Lower leg skin (tissue), 4 donors: ENCODE data around the gene SPG21. TPM values are rescaled to one million over a fixed set of nuclear protein-coding genes. Genes with fewer than 3 reads are reported as not detected.

ENCODE experiments used
- DNase-seq, 2 donors: peaks; one replicate each; pipeline ENCODE4 v3.0.0-alpha.2; 2019; ENCODE audit warnings: low spot score in 2 of 2
- H3K4me3 ChIP-seq: fragments of 200-600 bp; sonication (generic); 2 replicates; pipeline ENCODE4 v1.5.1; 2017; ENCODE audit warnings: mild to moderate bottlenecking, low read depth; ENCODE audit not compliant: poor library complexity, severe bottlenecking
- CTCF ChIP-seq, 3 donors: fragments of 450-650 bp; IDR thresholded peaks; one replicate each; pipeline ENCODE4 v1.5.1; 2016; ENCODE audit warnings: antibody characterized with exemption in 3 of 3, mild to moderate bottlenecking in 3 of 3, moderate library complexity in 2 of 3
- POLR2A ChIP-seq, 2 donors: fragments of 450-650 bp; IDR thresholded peaks; one replicate each; pipeline ENCODE4 v1.6.1; 2016 to 2017; ENCODE audit warnings: antibody characterized with exemption in 2 of 2, mild to moderate bottlenecking in 1 of 2, moderate library complexity in 1 of 2
- WGBS, 2 donors: methylation state at CpG; one replicate each; pipeline ENCODE4 v1.1.5; 2018; 5-methylcytosine and 5-hydroxymethylcytosine counted together
- intact Hi-C: fragments of 100-400 bp; cut with DNase I; formaldehyde crosslinking; loops from one replicate; pipeline ENCODE4 v1.15.0; 2023; ENCODE audit warnings: low total_unique reads
- total RNA-seq, 4 donors: library from RNA; depleted of rRNA; stranded (reverse); fragments of >200 nt; gene quantifications; one replicate each; pipeline ENCODE4 v1.1.0, GENCODE V29; 2016

The SPG21 gene
- total RNA-seq, 4 donors from 2014 or later = 54.3 to 93.1 (median 76.6) TPM

DNA sequence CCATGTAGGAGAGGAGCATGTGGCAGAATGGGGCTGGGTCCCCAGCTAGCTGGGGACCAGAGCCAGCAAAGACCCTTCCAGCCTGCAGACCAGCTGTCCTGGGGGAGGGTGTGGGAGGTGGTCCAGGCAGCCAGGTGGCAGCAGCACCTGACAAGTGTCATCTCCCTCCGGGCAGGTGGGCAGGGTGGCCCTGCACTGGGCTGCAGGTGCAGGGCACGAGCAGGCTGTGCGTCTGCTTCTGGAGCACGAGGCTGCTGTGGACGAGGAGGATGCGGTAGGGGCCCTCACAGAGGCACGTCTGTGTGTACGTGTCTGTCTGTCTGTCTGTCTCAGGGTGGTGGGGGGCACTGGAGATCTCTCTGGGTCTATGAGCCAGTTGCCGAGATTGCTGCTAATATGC is 72.5 kb downstream of the SPG21 start:
- H3K4me3 ChIP-seq = no peak overlapping the region
- intact Hi-C loops = no loop called here
- TF ChIP-seq CTCF (IDR thresholded peaks at IDR 0.05) = no peak
- TF ChIP-seq POLR2A (IDR thresholded peaks at IDR 0.05) = no peak
- WGBS, 2 donors = 86 to 94% methylated on average over 4 to 6 of the region's 9 CpGs
- no peak for DNase-seq

- no peak overlapping the region for H3K4me3 ChIP-seq
- no peak for DNase-seq
- intact Hi-C loops = no loop called here
- WGBS, 2 donors = 93 to 94% methylated on average over 2 of the region's 2 CpGs
- no peak for TF ChIP-seq POLR2A (IDR thresholded peaks at IDR 0.05)
- no peak for TF ChIP-seq CTCF (IDR thresholded peaks at IDR 0.05)
Observed at GRCh38 chr15:64916365-64916764, 73.3 kb downstream of the SPG21 start.

DNA sequence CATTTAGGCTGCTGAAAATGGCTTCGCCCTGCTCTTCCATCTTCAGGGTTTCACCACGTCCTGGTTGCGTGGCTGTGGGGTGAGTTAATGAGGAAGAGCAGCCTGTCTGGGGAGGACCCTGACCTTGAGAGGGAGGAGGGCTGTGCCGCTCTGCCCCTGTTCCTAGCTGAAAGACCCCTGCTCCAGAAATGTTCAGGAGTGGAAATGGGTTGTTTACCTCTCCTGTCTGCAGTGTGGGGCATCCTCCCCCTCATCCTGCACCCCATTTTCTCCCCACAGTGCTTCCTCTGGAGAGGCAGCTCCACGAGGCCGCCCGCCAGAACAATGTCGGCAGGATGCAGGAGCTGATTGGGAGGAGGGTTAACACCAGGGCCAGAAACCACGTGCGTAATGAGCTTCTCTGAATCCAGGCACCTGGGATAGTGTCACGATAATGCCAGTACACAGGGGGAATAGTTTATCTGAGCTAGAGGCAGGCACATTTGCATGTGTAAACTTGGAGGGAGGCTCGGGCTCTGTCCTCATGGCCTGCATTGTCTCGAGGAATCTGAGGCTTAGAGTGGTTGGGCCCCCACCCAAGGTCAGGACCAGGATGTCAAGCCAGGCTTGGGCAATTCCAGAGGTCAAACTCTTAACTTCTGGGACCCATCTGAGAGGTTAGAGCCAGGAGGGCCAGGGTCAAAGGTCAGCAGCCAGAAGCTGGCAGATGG is 74.0 kb downstream of the SPG21 start:
- intact Hi-C loops = no loop called here
- no peak overlapping the region for H3K4me3 ChIP-seq
- DNase-seq = no peak
- WGBS, 2 donors = 78% methylated on average over 13 of the region's 13 CpGs
- TF ChIP-seq POLR2A (IDR thresholded peaks at IDR 0.05) (no peak), CTCF (IDR thresholded peaks at IDR 0.05) (no peak)

Other genes with a start within 250 kb of the SPG21 start
- 1 to 10 TPM in 2 of 4 donors, under 1 TPM in 1, not detected in 1; 0.15 to 1.8 (median 1.1) TPM for gene RBPMS2, start 214.3 kb downstream of the SPG21 start, total RNA-seq
- gene PIF1, start 164.3 kb downstream of the SPG21 start, total RNA-seq = 1 to 10 TPM in 3 of 4 donors, under 1 TPM in 1; 0.25 to 2.5 (median 1.7) TPM
- gene PLEKHO2, start 148.0 kb downstream of the SPG21 start, total RNA-seq = 10 to 100 TPM in 1 of 4 donors, 1 to 10 TPM in 3; 5.7 to 15.6 (median 7.3) TPM
- gene ANKDD1A, start 78.0 kb downstream of the SPG21 start, total RNA-seq = 1 to 10 TPM; 1.3 to 2.8 (median 1.7) TPM
- gene MTFMT, start 39.7 kb upstream of the SPG21 start, total RNA-seq = 10 to 100 TPM; 12.3 to 21.9 (median 15.0) TPM
- under 1 TPM in 1 of 4 donors, not detected in 3; 0.65 TPM for gene SLC51B, start 55.5 kb upstream of the SPG21 start, total RNA-seq
- gene RASL12, start 78.1 kb upstream of the SPG21 start, total RNA-seq = 10 to 100 TPM in 1 of 4 donors, 1 to 10 TPM in 3; 1.7 to 18.9 (median 7.7) TPM
- gene KBTBD13, start 86.8 kb upstream of the SPG21 start, total RNA-seq = not detected
- gene UBAP1L, start 125.3 kb upstream of the SPG21 start, total RNA-seq = 1 to 10 TPM; 1.7 to 3.3 (median 3.0) TPM
- gene PDCD7, start 143.9 kb upstream of the SPG21 start, total RNA-seq = 10 to 100 TPM; 21.0 to 33.5 (median 27.0) TPM
- gene CLPX, start 195.4 kb upstream of the SPG21 start, total RNA-seq = 100 to 1,000 TPM in 2 of 4 donors, 10 to 100 TPM in 2; 74.5 to 110 (median 91.8) TPM
- gene CILP, start 221.6 kb upstream of the SPG21 start, total RNA-seq = 10 to 100 TPM in 2 of 4 donors, 1 to 10 TPM in 2; 3.9 to 66.8 (median 9.3) TPM